PC-3 (cell line): ENCODE results near the gene PAM16. TPM values are rescaled to one million over a fixed set of nuclear protein-coding genes. Genes with fewer than 3 reads are reported as not detected.

Source experiments
- ATAC-seq: fragments of 200-7000 bp; cut with Tn5 transposase; 2 replicates; pipeline ENCODE4 v1.9.1; 2020; ENCODE audit warnings: mild to moderate bottlenecking, moderate library complexity
- BruUV-seq: library from RNA; stranded (reverse); fragments of 400-500 nt; replicated peaks from 2 replicates; lab custom pipeline; 2021; lab: Mats Ljungman, UMichigan
- CTCF ChIA-PET: fragments of 300-600 bp; sonication (Branson Sonifier 250); formaldehyde crosslinking; loops from one replicate; lab custom pipeline; 2022; ENCODE audit warnings: antibody characterized with exemption; lab: Charles Lee
- POLR2A ChIA-PET: fragments of 300-600 bp; sonication (Branson Sonifier 250); formaldehyde crosslinking; loops from one replicate; lab custom pipeline; 2022; ENCODE audit warnings: antibody characterized with exemption; ENCODE audit not compliant: unreplicated experiment; lab: Charles Lee
- DNase-seq: peaks from one replicate; pipeline ENCODE4 v3.0.0-alpha.2; 2015
- H2AFZ ChIP-seq: fragments of 300-600 bp; sonication (generic); 2 replicates; pipeline ENCODE4 v1.6.0; 2016; ENCODE audit warnings: antibody characterized with exemption, low read length
- H3F3A ChIP-seq: fragments of 300-600 bp; sonication (generic); one replicate; pipeline ENCODE4 v1.6.0; 2017; ENCODE audit warnings: antibody characterized with exemption, low read length, control low read depth, mild to moderate bottlenecking; ENCODE audit not compliant: unreplicated experiment
- H3K27ac ChIP-seq: fragments of 300-600 bp; sonication (generic); 2 replicates; pipeline ENCODE4 v1.5.1; 2016; ENCODE audit warnings: mild to moderate bottlenecking, low read length
- H3K27me3 ChIP-seq: fragments of 300-600 bp; sonication (generic); 2 replicates; pipeline ENCODE4 v1.6.1; 2016; ENCODE audit warnings: low read length, mixed read lengths
- H3K36me3 ChIP-seq: fragments of 300-600 bp; sonication (generic); 2 replicates; pipeline ENCODE4 v1.6.1; 2016; ENCODE audit warnings: low read depth, mixed run types, low read length, mixed read lengths
- H3K4me1 ChIP-seq: fragments of 300-600 bp; sonication (generic); 2 replicates; pipeline ENCODE4 v1.5.1; 2016; ENCODE audit warnings: low read length; ENCODE audit not compliant: insufficient read depth
- H3K4me2 ChIP-seq: fragments of 300-600 bp; sonication (generic); 2 replicates; pipeline ENCODE4 v1.6.0; 2016; ENCODE audit warnings: low read length
- H3K4me3 ChIP-seq: fragments of 300-600 bp; sonication (generic); 2 replicates; pipeline ENCODE4 v1.5.1; 2016; ENCODE audit warnings: mild to moderate bottlenecking, low read length, mixed read lengths
- H3K79me2 ChIP-seq: fragments of 300-600 bp; sonication (generic); 2 replicates; pipeline ENCODE4 v1.6.1; 2017; ENCODE audit warnings: low read length, mixed read lengths
- H3K9ac ChIP-seq: fragments of 300-600 bp; sonication (generic); 2 replicates; pipeline ENCODE4 v1.6.0; 2016; ENCODE audit warnings: mild to moderate bottlenecking, low read length
- H3K9me2 ChIP-seq: fragments of 300-600 bp; sonication (generic); replicated peaks from 2 replicates; pipeline ENCODE4 v1.6.1; 2016; ENCODE audit warnings: mixed run types, low read length, mixed read lengths
- H3K9me3 ChIP-seq: fragments of 300-600 bp; sonication (generic); 2 replicates; pipeline ENCODE4 v1.6.1; 2016; ENCODE audit warnings: low read length, mixed read lengths
- H4K20me1 ChIP-seq: fragments of 300-600 bp; sonication (generic); 2 replicates; pipeline ENCODE4 v1.6.1; 2016; ENCODE audit warnings: low read length, mixed read lengths
- EZH2 ChIP-seq: fragments of 300-600 bp; sonication (generic); IDR thresholded peaks from one replicate; pipeline ENCODE4 v1.6.1; 2017; ENCODE audit warnings: antibody characterized with exemption, mild to moderate bottlenecking, low read length; ENCODE audit not compliant: unreplicated experiment
- EZH2phosphoT487 ChIP-seq: fragments of 300-600 bp; sonication (generic); IDR thresholded peaks from 2 replicates; pipeline ENCODE4 v1.6.1; 2018; ENCODE audit warnings: mild to moderate bottlenecking, antibody characterized with exemption, low read length, borderline replicate concordance
- intact Hi-C: fragments of 100-400 bp; cut with micrococcal nuclease; formaldehyde crosslinking; loops from 2 replicates; pipeline ENCODE4 v1.9.0; 2023
- total RNA-seq: library from RNA; depleted of rRNA; stranded (reverse); fragments of >200 nt; gene quantifications from 2 replicates; pipeline ENCODE4 v1.2.3, GENCODE V29; 2014
- TF ChIP-seq, protein P1 (sequence below): fragments of 300-600 bp; sonication (generic); conservative IDR thresholded peaks from 2 replicates; pipeline ENCODE4 v1.5.1; 2017; ENCODE audit warnings: antibody characterized with exemption, low read depth, mild to moderate bottlenecking, low read length

The PAM16 gene
- total RNA-seq, 1 experiment from 2014 or later, result 95.5 TPM

DNA sequence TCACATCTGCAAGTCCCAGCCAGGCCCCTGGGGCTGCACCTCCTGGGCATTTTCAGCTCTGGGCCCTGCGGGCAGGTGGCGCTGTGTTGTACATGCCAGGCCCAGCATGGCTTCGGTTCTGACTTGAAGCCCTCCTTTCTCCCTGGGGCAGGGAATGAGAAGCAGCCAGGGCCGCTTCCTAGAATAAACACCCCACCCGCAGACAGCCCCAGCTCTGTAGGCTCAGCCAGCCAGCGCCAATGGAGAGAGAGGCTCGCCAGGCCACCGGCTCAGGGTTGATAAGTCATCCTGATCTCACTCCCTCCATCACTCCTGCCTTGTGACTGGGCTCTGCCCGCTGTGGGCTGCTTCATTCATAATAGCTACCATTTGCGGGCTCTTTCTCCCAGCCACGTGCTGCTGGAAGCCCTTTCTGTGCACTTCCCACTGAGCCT, 41.3 kb downstream of the PAM16 start:
- DNase-seq (peak; percentile 58), ATAC-seq (peak; percentile 38)
- ChIA-PET POLR2A (no interaction called here), CTCF (interaction anchor here (0.7 kb wide), 1 partner anchor 20 kb away, joined by 4 read pairs; no protein-coding TSS in a partner anchor)
- Histone ChIP-seq H3K4me2 (no peak overlapping the region), H3F3A (no peaks in the 10 kb centered on the region), H3K9me2 (no peaks in the 10 kb centered on the region), H3K27me3 (no peaks in the 10 kb centered on the region), H3K4me1 (peaks cover 23% of the 10 kb centered on the region), H4K20me1 (no peaks in the 10 kb centered on the region), H3K4me3 (no peak overlapping the region), H3K36me3 (no peaks in the 10 kb centered on the region), H3K9ac (no peak overlapping the region), H3K9me3 (no peaks in the 10 kb centered on the region), H2AFZ (peak overlapping the region; percentile 71; the same call in 1 of the 2 replicates), H3K27ac (no peak overlapping the region), H3K79me2 (peaks cover 12% of the 10 kb centered on the region)
- TF ChIP-seq EZH2phosphoT487 (no peak), EZH2 (no peak)
- TF ChIP-seq, protein P1, sequence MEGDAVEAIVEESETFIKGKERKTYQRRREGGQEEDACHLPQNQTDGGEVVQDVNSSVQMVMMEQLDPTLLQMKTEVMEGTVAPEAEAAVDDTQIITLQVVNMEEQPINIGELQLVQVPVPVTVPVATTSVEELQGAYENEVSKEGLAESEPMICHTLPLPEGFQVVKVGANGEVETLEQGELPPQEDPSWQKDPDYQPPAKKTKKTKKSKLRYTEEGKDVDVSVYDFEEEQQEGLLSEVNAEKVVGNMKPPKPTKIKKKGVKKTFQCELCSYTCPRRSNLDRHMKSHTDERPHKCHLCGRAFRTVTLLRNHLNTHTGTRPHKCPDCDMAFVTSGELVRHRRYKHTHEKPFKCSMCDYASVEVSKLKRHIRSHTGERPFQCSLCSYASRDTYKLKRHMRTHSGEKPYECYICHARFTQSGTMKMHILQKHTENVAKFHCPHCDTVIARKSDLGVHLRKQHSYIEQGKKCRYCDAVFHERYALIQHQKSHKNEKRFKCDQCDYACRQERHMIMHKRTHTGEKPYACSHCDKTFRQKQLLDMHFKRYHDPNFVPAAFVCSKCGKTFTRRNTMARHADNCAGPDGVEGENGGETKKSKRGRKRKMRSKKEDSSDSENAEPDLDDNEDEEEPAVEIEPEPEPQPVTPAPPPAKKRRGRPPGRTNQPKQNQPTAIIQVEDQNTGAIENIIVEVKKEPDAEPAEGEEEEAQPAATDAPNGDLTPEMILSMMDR, result peak; percentile 71
- no TSS peak for BruUV-seq
- intact Hi-C loops, result no loop called here

DNA sequence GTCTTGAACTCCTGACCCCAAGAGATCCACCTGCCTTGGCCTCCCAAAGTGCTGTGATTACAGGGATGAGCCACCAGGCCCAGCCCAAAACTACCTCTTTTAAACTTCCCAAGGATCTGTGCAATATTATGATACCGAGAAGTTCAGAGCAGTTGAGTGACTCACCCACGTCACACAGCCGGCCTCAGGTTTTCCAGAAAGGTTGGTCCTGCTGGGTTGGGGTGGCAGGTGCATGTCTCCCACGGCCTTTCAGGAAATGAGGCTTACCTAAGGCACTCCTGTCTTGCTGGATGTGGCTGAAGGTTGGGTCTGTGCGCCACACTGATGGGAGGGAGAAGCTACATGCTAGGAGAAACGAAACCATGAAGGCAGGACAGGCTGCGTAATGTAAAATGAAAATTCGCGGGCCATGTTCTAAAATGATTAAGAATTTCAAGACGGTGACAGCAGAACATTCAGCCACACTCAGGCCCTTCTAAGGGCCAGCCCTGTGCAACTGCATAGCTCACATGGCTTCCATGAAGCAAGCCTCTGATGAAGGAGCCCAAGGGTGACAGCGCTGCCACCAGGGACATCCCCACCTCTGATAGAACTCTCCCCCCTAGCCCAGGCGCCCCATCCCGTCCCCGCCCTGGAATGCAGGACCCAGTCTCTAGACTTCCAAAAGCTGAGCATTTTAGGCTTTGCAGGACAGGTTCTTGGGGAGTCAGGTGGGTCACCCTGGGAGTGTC, 41.9 kb downstream of the PAM16 start:
- ChIA-PET POLR2A (no interaction called here), CTCF (interaction anchor here (0.7 kb wide), 1 partner anchor 19 kb away, joined by 4 read pairs; no protein-coding TSS in a partner anchor)
- H3K27ac ChIP-seq, result no peak overlapping the region
- DNase-seq (peak; percentile 16), ATAC-seq (no peak)
- intact Hi-C loops, result no loop called here
- no peak overlapping the region for H3K4me2 ChIP-seq
- H3F3A ChIP-seq, result no peaks in the 10 kb centered on the region
- H3K79me2 ChIP-seq, result peaks cover 12% of the 10 kb centered on the region
- H3K36me3 ChIP-seq, result no peaks in the 10 kb centered on the region
- no peaks in the 10 kb centered on the region for H3K9me2 ChIP-seq
- peaks cover 23% of the 10 kb centered on the region for H3K4me1 ChIP-seq
- H2AFZ ChIP-seq, result no peak overlapping the region
- TF ChIP-seq EZH2 (no peak), EZH2phosphoT487 (no peak)
- TF ChIP-seq, protein P1, result no peak
- BruUV-seq, result no TSS peak
- H3K9me3 ChIP-seq, result no peaks in the 10 kb centered on the region
- H4K20me1 ChIP-seq, result no peaks in the 10 kb centered on the region
- H3K9ac ChIP-seq, result no peak overlapping the region
- H3K4me3 ChIP-seq, result no peak overlapping the region
- no peaks in the 10 kb centered on the region for H3K27me3 ChIP-seq
